ENCODE results near the gene MVK. TPM values are rescaled to one million over a fixed set of nuclear protein-coding genes. Genes with fewer than 3 reads are reported as not detected.

The MVK gene
- total and polyA plus RNA-seq, 2 experiments from 2014 or later, result 16.7 to 40.1 TPM

DNA sequence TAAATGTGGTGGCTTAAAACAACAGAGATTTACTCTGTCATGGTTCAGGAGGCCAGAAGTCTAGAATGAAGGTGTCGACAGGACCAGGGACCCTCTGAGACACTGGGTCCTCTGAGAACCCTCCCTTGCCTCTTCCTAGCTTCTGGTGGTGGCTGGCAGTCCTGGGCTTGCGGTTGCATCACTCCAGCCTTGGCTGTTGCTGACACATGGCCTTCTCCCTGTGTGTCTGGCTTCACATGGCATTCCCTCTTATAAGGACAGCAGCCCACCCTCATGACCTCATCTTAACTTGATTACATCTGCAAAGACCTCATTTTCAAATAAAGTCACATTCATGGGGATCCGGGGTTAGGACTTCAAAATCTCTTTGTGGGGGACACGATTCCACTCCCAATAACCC lies 36.9 kb downstream of the MVK start (continued):
- no peak for TF ChIP-seq ZNF331 (CRISPR knock-in tag; IDR thresholded peaks at IDR 0.05; ENCODE audit: low read depth)
- TF ChIP-seq, protein P1, sequence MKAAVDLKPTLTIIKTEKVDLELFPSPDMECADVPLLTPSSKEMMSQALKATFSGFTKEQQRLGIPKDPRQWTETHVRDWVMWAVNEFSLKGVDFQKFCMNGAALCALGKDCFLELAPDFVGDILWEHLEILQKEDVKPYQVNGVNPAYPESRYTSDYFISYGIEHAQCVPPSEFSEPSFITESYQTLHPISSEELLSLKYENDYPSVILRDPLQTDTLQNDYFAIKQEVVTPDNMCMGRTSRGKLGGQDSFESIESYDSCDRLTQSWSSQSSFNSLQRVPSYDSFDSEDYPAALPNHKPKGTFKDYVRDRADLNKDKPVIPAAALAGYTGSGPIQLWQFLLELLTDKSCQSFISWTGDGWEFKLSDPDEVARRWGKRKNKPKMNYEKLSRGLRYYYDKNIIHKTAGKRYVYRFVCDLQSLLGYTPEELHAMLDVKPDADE (IDR thresholded peaks at IDR 0.05), result no peak

- DNase-seq (ENCODE audit: low spot score) (no peak), ATAC-seq (no peak)
- Histone ChIP-seq H3K27ac (ENCODE audit: low read depth) (no peak overlapping the region), H4K20me1 (replicated peaks; ENCODE audit: insufficient read depth) (no peaks in the 10 kb centered on the region), H3K9me2 (ENCODE audit: insufficient read depth) (no peaks in the 10 kb centered on the region), H3K36me3 (ENCODE audit: insufficient read depth) (no peaks in the 10 kb centered on the region), H2AFZ (no peak overlapping the region), H3K27me3 (ENCODE audit: insufficient read depth) (no peaks in the 10 kb centered on the region), H3K79me2 (replicated peaks; ENCODE audit: insufficient read depth) (no peaks in the 10 kb centered on the region), H3K4me2 (no peak overlapping the region), H3F3A (replicated peaks; ENCODE audit: low read depth) (0 out of 2 replicates have a peak, but pooled peaks cover 2% of the 10 kb centered on the region), H3K4me3 (no peak overlapping the region), H3K4me1 (ENCODE audit: insufficient read depth) (peaks cover 3% of the 10 kb centered on the region; the same call in 1 of the 2 replicates)
- no peaks in the 10 kb centered on the region for H3K36me3 Mint-ChIP-seq (ENCODE audit: low read depth)
- peaks cover 11% of the 10 kb centered on the region for H3K27me3 Mint-ChIP-seq (ENCODE audit: insufficient read depth, low read depth, poor library complexity)
- peaks cover 17% of the 10 kb centered on the region for H3K4me1 Mint-ChIP-seq
- H3K9me3 Mint-ChIP-seq, result no peaks in the 10 kb centered on the region
- no peak overlapping the region for H3K4me3 Mint-ChIP-seq
- TF ChIP-seq CTCF (conservative IDR thresholded peaks at IDR 0.05; ENCODE audit: low read depth in 2 of 2) (no peak), REST (IDR thresholded peaks at IDR 0.05; ENCODE audit: unreplicated experiment) (no peak), ZNF114 (CRISPR knock-in tag; IDR thresholded peaks at IDR 0.05) (no peak), POLR2AphosphoS5 (IDR thresholded peaks at IDR 0.05; ENCODE audit: low read depth) (no peak), ZNF331 (CRISPR knock-in tag; IDR thresholded peaks at IDR 0.05; ENCODE audit: low read depth) (no peak), ZNF462 (CRISPR knock-in tag; IDR thresholded peaks at IDR 0.05) (no peak), CREB1 (CRISPR knock-in tag; IDR thresholded peaks at IDR 0.05; ENCODE audit: low read depth) (no peak), NANOG (IDR thresholded peaks at IDR 0.05; ENCODE audit: borderline replicate concordance) (no peak), STAT1 (IDR thresholded peaks at IDR 0.05; ENCODE audit: unreplicated experiment) (no peak)
- TF ChIP-seq, protein P1 (IDR thresholded peaks at IDR 0.05), result no peak
- no peak overlapping the region for H3K27ac Mint-ChIP-seq
Observed at GRCh38 chr12:109611223-109611622, 37.6 kb downstream of the MVK start.
